ENCODE measurements around the gene PTGER3.

The PTGER3 gene

GRCh38 chr1:71043065-71043464, 4.6 kb downstream of the PTGER3 start:
- no peak for TF ChIP-seq CTCF (IDR thresholded peaks at IDR 0.05; ENCODE audit: control insufficient read depth, extremely low read depth, insufficient read depth)
- no peak for DNase-seq (ENCODE audit: low read depth)
- no peak overlapping the region for H3K4me3 ChIP-seq (ENCODE audit: low read depth, low read length)

GRCh38 chr1:71041806-71042205, 5.8 kb downstream of the PTGER3 start:
- no peak overlapping the region for H3K4me3 ChIP-seq (ENCODE audit: low read depth, low read length)
- no peak for TF ChIP-seq CTCF (IDR thresholded peaks at IDR 0.05; ENCODE audit: control insufficient read depth, extremely low read depth, insufficient read depth)
- no peak for DNase-seq (ENCODE audit: low read depth)

GRCh38 chr1:71039661-71040262, 7.9 kb downstream of the PTGER3 start:
- no peak overlapping the region for H3K4me3 ChIP-seq (ENCODE audit: low read depth, low read length)
- no peak for TF ChIP-seq CTCF (IDR thresholded peaks at IDR 0.05; ENCODE audit: control insufficient read depth, extremely low read depth, insufficient read depth)
- DNase-seq (ENCODE audit: low read depth): no peak

GRCh38 chr1:71038942-71039341, 8.7 kb downstream of the PTGER3 start:
- DNase-seq (ENCODE audit: low read depth): no peak
- no peak overlapping the region for H3K4me3 ChIP-seq (ENCODE audit: low read depth, low read length)
- TF ChIP-seq CTCF (IDR thresholded peaks at IDR 0.05; ENCODE audit: control insufficient read depth, extremely low read depth, insufficient read depth): no peak

GRCh38 chr1:71037829-71038620, 9.6 kb downstream of the PTGER3 start:
- no peak for TF ChIP-seq CTCF (IDR thresholded peaks at IDR 0.05; ENCODE audit: control insufficient read depth, extremely low read depth, insufficient read depth)
- no peak for DNase-seq (ENCODE audit: low read depth)
- H3K4me3 ChIP-seq (ENCODE audit: low read depth, low read length): no peak overlapping the region

GRCh38 chr1:71037066-71037465, 10.6 kb downstream of the PTGER3 start:
- no peak for DNase-seq (ENCODE audit: low read depth)
- TF ChIP-seq CTCF (IDR thresholded peaks at IDR 0.05; ENCODE audit: control insufficient read depth, extremely low read depth, insufficient read depth): no peak
- no peak overlapping the region for H3K4me3 ChIP-seq (ENCODE audit: low read depth, low read length)
